Neural cell (in vitro differentiated cells): ENCODE results near the gene ARL15.

ENCODE experiments used
- CTCF ChIP-seq: fragments of 450-650 bp; IDR thresholded peaks from 2 replicates; pipeline ENCODE4 v1.5.1; 2014; ENCODE audit warnings: antibody characterized with exemption, mild to moderate bottlenecking, moderate library complexity; ENCODE audit not compliant: poor library complexity, severe bottlenecking
- EP300 ChIP-seq: fragments of 450-650 bp; conservative IDR thresholded peaks from 2 replicates; pipeline ENCODE4 v1.6.1; 2014; ENCODE audit warnings: antibody characterized with exemption, mild to moderate bottlenecking, moderate library complexity; ENCODE audit not compliant: poor library complexity, severe bottlenecking
- EZH2 ChIP-seq: fragments of 200-600, 300-800 bp; shearing (Covaris generic), sonication (generic); IDR thresholded peaks from 2 replicates; pipeline ENCODE4 v1.6.1; 2014; ENCODE audit warnings: antibody characterized with exemption, low read length, borderline replicate concordance, mild to moderate bottlenecking; ENCODE audit not compliant: insufficient read depth, poor library complexity, severe bottlenecking
- MXI1 ChIP-seq: fragments of 450-650 bp; conservative IDR thresholded peaks from 2 replicates; pipeline ENCODE4 v1.6.1; 2014; ENCODE audit warnings: antibody characterized with exemption, mild to moderate bottlenecking; ENCODE audit not compliant: poor library complexity, severe bottlenecking
- POLR2AphosphoS5 ChIP-seq: IDR thresholded peaks from 2 replicates; pipeline ENCODE4 v1.6.1; 2012
- RAD21 ChIP-seq: fragments of 450-650 bp; conservative IDR thresholded peaks from 2 replicates; pipeline ENCODE4 v1.6.1; 2014; ENCODE audit warnings: antibody characterized with exemption, mild to moderate bottlenecking, moderate library complexity
- REST ChIP-seq: IDR thresholded peaks from 2 replicates; pipeline ENCODE4 v1.6.1; 2012; ENCODE audit warnings: borderline replicate concordance
- SMC3 ChIP-seq: fragments of 450-650 bp; conservative IDR thresholded peaks from 2 replicates; pipeline ENCODE4 v1.6.1; 2014; ENCODE audit warnings: antibody characterized with exemption, mild to moderate bottlenecking, moderate library complexity; ENCODE audit not compliant: poor library complexity
- TAF1 ChIP-seq: IDR thresholded peaks from 2 replicates; pipeline ENCODE4 v1.6.1; 2012; ENCODE audit warnings: low read depth

GRCh38 chr5:54062958-54063357, 247.4 kb downstream of the ARL15 start:
- TF ChIP-seq POLR2AphosphoS5 (no peak), CTCF (no peak), REST (no peak), MXI1 (no peak), EZH2 (no peak), RAD21 (no peak), TAF1 (no peak), SMC3 (no peak), EP300 (no peak)
